Body of pancreas (tissue), 4 donors: Measurements from ENCODE around the gene CFAP57.

ENCODE experiments used
- POLR2A ChIP-seq, 3 donors: fragments of 450-650 bp; IDR thresholded peaks; one replicate each; pipeline ENCODE4 v1.6.1; 2016; ENCODE audit warnings: antibody characterized with exemption in 3 of 3, mild to moderate bottlenecking in 2 of 3
- TF ChIP-seq, protein P1 (sequence below), 7 experiments: fragments of 450-650 bp in 4 of 7; fragments of 200-600 bp in 3 of 7; sonication (generic) in 3 of 7; IDR thresholded peaks; one replicate each; pipeline ENCODE4 v1.5.1; 2016 to 2019; ENCODE audit warnings: antibody characterized with exemption in 7 of 7

GRCh38 chr1:43286115-43286514 is 114.0 kb downstream of the CFAP57 start:
- TF ChIP-seq, protein P1, sequence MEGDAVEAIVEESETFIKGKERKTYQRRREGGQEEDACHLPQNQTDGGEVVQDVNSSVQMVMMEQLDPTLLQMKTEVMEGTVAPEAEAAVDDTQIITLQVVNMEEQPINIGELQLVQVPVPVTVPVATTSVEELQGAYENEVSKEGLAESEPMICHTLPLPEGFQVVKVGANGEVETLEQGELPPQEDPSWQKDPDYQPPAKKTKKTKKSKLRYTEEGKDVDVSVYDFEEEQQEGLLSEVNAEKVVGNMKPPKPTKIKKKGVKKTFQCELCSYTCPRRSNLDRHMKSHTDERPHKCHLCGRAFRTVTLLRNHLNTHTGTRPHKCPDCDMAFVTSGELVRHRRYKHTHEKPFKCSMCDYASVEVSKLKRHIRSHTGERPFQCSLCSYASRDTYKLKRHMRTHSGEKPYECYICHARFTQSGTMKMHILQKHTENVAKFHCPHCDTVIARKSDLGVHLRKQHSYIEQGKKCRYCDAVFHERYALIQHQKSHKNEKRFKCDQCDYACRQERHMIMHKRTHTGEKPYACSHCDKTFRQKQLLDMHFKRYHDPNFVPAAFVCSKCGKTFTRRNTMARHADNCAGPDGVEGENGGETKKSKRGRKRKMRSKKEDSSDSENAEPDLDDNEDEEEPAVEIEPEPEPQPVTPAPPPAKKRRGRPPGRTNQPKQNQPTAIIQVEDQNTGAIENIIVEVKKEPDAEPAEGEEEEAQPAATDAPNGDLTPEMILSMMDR (IDR thresholded peaks at IDR 0.05): no peak
- TF ChIP-seq POLR2A (IDR thresholded peaks at IDR 0.05): no peak
